GM12878 (cell line): ENCODE measurements around the gene UNC5CL.

Experiments used
- CHD1 ChIP-seq: IDR thresholded peaks from 2 replicates; pipeline ENCODE4 v1.6.1; 2012; ENCODE audit warnings: low read depth, low read length, improper control_type of control experiment
- NBN ChIP-seq: fragments of 450-650 bp; IDR thresholded peaks from 2 replicates; pipeline ENCODE4 v1.6.1; 2016
- RAD21 ChIP-seq: IDR thresholded peaks from 2 replicates; pipeline ENCODE4 v1.6.1; 2011; ENCODE audit warnings: mild to moderate bottlenecking, low read depth, low read length, moderate library complexity; ENCODE audit not compliant: insufficient read depth
- RBBP5 ChIP-seq: fragments of 200-600 bp; sonication (generic); conservative IDR thresholded peaks from 2 replicates; pipeline ENCODE4 v1.6.1; 2016
- TAF1 ChIP-seq: IDR thresholded peaks from 2 replicates; pipeline ENCODE4 v1.6.1; 2011; ENCODE audit warnings: mild to moderate bottlenecking, low read depth, low read length, borderline replicate concordance
- TBL1XR1 ChIP-seq: IDR thresholded peaks from 2 replicates; pipeline ENCODE4 v1.6.1; 2012; ENCODE audit warnings: low read depth, low read length, improper control_type of control experiment

DNA sequence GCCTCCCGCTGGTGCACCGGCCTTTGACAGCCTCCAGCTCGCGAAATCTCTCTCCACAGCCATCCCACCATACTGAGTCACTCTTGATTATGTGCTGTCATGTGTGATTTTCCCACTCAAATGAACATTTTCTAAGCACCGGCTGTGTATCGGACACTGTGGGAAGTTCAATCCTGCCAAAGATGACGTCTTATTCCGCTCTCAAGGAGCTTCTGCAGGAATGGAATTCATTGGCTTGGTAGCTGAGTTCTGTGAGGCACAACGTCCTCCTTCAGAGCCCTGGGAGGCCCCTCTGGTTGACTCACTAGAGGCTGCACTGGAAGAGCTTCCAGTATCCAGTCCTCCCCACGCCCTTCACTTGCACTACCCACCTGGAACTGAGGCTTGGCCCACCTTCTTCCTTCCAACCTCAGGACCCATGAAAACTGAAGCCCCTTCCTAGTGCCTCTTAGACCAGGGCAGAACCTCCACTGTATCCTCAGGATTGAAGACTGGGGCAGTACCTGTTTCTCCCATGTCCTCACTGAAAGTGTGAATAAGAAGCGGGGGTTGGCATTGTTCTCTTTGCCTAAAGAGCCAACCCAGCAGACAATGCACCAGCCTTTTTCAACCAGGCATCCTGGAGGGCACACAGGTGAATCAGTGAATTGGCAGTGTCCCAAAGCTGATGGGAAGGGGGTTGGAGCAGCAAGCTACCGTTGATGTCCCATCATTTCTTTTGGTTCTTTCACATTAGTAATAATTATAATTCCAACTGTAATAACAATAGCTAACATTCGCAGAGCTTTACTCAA lies 1.7 kb downstream of the UNC5CL start:
- TF ChIP-seq TBL1XR1 (no peak), CHD1 (no peak), TAF1 (no peak), NBN (no peak), RAD21 (no peak), RBBP5 (no peak)
